Stimulated activated CD4-positive, alpha-beta T cell treated with anti-CD3 and anti-CD28 coated beads, TNF-alpha, amount 100 ng/mL, for 1 hour (primary cell): ENCODE data around the gene CTCF.

Source experiments
- DNase-seq, 3 donors: peaks; one replicate each; pipeline ENCODE4 v3.0.0-alpha.2; 2020; ENCODE audit warnings: low read depth in 3 of 3, low spot score in 1 of 3

The CTCF gene

GRCh38 chr16:67593288-67593687 lies 31.0 kb downstream of the CTCF start:
- DNase-seq, result no peak

DNA sequence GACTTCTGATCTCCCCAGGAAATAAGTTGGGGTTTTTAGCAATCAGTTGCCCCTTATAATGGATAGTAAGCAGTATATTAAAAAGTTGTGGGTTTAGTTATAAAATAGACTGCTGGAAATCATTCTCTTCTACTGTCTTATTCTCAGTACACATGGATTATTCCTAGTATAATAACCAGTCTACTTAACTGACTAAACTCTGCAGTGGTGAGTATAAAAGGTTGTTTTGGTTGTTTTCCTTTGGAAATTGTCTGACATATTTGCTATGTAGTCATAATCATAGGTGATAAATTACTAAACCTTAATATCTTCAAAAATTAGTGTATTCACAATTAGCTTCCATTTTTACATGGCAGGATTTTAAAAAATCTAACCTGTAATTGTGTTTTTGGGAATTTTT lies 31.4 kb downstream of the CTCF start:
- no peak for DNase-seq

DNA sequence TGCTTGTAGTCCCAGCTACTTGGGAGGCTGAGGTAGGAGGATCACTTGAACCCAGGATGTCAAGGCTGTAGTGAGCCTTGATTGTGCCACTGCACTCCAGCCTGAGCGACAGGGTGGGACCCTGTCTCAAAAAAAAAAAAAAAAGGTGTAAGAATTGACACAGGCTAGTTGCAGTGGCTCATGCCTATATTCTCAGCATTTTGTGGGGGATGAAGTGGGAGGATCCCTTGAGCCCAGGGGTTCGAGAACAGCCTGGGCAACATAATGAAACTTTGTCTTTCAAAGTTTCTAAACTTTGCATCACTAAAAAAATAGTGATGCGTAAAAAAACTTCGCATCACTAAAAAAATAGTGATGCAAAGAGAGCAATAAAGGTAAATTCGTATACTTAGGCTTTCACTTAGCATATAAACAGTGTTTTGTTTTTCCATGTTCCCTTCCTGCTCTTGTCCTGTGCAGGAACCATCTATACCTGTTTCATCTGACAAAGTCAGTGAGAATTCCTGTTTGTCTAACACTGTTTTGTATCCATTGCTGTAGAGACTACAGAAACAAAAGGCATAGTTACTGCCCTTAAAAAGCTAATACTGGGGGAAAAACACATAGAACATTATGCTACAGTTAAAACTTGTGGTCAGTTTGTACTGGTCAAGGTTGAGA lies 32.1 kb downstream of the CTCF start:
- DNase-seq, result no peak

DNA sequence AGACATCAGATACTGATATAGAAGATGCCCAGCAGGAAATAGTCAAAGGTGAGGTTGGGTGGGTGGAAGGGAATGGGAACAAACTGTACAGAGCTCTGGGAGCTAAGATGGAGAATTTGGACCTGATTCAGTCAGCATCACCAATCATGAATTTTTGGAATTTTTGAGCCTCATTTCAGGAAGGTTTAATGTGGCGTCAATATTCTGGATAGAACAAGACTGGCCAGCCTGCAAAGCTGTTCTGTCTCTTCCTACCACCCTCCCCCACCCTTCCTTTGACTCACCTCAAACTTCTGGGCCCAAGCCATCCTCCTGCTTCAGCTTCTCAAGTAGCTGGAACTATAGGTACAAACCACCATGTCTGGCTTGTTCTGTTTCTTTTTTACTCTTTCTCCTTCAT lies 32.6 kb downstream of the CTCF start:
- DNase-seq, result no peak

DNA sequence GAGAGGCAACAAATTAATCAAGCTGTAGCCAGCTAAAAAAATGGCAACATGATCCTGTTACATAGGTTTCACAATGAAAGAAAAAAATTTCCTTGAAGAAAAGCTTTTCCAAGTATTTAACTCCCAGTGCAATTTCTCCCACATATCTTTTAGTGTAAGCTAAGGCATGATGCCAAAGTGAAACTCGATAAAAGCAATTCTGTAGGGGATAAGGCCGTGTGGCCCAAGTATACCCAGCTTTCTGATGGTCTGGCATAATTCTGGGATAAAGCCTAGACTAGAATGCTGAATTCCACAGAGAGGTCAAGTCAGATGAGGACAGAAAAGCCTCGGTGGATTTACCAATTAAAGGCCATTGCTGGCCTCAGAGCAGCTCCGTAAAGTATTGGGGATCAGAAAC lies 36.2 kb downstream of the CTCF start:
- DNase-seq, result no peak

DNA sequence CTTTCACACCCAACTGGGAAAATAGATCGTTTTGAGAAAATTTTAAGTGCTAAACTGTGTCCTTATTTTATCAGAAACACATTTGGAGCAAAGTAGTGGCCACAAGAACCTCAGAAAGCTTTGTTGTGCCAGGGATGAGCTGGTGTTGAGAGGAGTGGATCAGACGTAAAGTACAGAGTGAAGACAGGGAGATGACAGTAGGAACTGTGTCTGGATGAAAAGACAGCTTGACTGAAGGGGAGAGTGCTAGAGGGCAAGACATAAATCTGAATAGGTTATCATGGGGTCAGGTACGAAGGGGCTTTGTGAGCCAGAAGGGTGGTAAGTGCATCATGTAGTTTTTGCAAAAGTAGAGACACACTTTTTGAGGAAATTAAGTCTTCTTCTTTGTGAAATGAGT lies 43.3 kb downstream of the CTCF start:
- DNase-seq, result no peak

- DNase-seq, result no peak
These were observed 44.3 kb downstream of the CTCF start for GRCh38 chr16:67606632-67607031.

DNA sequence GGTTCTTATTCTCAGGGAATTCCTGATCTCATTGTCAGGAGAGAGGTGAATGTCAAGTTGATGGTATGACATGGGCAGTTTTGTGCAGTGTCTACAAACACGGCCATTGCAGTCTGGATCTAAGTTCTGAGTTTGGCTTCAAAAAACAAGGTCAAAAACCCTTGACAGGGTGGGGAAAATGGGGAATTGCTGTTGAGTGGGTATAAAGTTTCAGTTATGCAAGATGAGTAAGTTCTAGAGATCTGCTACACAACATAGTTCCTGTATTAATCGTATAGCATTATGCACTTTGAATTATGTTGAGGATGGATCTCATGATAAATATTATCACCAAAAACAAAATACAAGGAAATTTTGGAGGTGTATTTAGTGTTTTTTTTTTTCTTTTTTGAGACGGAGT lies 46.0 kb downstream of the CTCF start:
- no peak for DNase-seq

- DNase-seq, result no peak
These were observed 51.5 kb downstream of the CTCF start for GRCh38 chr16:67613808-67614207.

GRCh38 chr16:67628216-67628615 lies 65.9 kb downstream of the CTCF start:
- DNase-seq, result no peak

DNA sequence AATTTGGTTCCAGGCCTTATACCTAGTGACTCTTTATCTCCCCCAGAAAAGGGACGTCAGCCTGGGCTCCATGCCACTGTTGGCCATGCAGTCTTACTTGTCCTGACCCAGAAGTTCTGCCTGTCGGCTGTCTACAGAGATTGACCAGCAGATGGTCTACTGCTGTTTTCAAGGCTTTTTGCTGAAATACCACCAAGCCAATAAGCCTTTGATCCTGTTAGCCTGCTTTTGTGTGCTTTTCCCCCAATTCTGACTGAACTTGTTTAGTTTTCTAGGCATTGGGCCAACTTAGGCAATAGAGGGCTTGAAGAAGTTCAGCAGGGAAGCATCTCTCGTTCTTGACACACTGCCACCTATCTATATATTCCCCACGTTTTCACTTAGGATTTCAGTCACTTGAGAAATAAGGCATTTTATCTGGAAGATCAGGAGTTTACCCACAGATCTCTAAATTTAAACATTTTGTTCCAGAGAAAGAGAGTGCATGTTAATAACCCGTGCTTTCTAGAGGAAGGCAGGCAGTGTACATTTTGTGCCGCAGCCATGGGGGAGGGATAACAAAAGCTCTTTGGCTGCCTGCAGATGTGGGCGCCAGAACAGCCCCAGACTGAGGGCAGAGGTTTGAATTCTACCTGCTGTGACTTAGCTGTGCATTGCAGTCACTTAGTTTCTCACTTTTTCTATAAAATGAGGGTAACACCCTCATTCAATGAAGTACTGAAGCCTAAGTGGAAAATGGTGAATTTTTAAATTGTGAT lies 70.3 kb downstream of the CTCF start:
- no peak for DNase-seq

DNA sequence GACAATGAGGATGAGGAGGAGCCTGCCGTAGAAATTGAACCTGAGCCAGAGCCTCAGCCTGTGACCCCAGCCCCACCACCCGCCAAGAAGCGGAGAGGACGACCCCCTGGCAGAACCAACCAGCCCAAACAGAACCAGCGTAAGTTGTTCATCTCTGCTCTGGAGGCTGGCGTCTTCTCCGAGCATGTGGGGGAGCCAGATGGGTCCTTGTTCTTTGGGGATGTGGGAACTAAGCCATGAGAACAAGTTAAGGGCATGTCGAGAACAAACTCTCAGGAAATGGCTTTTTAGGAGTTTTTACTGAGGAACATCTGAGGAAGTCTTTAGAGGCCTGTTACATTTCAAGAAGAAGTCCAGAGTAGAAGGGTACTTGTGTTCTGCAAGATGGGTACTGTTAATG lies 74.4 kb downstream of the CTCF start:
- no peak for DNase-seq

DNA sequence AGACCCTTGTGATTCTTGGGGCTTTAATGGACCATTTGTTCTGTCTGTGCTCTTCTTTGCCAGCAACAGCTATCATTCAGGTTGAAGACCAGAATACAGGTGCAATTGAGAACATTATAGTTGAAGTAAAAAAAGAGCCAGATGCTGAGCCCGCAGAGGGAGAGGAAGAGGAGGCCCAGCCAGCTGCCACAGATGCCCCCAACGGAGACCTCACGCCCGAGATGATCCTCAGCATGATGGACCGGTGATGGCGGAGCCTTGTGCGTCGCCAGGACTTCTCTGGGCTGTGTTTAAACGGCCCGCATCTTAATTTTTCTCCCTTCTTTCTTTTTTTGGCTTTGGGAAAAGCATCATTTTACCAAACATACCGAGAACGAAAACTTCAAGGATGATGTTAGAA lies 75.3 kb downstream of the CTCF start:
- no peak for DNase-seq

DNA sequence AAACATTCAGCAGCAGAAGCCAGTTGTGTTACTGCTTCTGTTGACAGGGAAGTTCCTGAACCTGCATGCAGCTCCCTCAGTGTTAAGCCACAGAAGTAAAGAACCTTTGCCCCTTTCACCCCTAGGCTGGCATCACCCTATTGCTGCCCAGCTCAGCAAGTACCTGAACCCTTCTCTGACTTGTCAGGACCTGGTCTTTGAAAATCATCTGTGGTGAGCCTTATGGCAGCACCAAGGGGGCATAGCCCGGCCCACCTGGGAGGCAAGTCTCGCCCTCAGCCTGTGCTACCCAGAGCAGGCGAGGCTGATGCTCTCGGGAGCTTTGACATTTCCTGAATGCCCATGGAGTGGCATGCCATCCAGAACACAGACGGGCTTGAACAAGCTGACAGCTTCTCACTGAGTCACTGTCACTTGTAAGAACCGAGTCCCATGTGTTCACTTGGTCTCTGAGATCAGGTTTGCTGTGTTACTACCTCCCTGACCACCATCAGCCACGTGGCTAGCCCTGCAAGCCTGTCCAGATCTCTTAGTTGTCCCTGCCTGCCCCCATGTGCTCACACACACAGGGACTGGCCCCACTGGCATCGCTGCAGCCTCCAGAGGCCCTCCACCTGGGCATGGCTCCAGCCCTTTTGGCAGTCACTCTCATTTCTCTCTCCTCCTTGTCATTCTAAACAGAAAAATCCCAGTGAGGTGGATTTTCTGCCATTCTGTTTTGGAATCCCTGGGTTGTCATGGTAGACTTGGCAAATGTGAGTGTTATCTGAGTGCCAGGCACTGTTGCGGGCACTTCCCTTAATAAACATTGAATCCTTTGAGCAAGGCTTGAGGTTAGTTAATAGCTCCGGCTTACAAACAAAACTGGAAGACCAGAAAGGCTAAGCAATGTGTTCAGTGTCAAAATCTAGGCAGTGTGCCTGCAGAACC lies 79.7 kb downstream of the CTCF start:
- DNase-seq, result no peak

GRCh38 chr16:67644038-67644437 lies 81.7 kb downstream of the CTCF start:
- DNase-seq, result no peak

DNA sequence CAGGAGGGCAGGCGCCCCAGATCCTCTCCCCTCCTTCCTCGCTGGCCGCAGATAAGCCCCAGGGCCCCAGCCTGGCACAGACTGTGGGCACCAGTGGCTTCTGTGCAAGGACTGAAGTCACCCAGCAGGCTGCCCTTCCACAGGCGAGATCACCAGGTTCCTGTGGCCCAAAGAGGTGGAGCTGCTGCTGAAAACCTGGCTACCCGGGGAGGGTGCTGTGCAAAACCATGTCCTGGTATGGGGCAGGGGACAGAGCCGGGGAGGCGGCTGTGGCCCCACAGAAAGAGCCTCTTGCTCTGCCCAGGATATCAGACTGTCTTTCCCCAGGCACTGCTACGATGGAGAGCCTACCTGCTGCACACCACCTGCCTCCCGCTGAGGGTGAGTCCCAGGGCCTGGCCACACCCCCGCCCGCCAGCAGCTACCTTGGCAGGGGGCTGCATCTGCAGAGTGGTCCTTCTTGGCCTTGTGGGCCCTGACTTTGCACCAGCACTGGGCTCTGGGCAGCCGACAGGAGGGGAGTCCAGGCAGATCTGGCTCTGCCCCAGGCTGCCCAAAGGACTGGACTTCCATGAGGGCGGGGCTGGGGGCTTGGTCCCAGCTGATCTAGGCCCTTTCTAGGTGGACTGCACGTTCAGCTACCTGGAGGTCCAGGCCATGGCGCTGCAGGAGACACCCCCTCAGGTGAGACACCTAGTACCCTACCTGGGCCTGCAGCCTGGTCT lies 83.2 kb downstream of the CTCF start:
- no peak for DNase-seq

DNA sequence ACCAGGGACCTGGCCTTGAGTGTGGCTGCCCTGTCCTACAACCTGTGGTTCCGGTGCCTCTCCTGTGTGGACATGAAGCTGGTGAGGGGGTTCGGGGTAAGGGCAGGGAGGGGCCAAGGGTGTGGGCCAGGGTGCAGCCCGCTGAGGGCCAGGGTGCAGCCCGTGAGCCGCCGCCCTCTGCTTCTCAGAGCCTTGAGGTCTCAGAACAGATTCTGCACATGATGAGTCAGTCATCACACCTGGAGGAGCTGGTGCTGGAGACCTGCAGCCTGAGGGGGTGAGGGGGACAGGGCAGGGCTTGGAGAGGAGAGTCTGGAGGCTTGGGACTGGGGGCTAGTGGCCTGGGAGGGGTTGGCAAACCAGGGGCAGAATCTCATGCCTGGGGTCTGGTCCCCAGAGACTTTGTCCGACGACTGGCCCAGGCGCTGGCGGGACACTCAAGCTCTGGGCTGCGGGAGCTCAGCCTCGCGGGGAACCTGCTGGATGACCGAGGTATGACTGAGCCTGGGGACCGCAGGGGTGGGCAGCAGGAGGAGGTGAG lies 84.9 kb downstream of the CTCF start:
- no peak for DNase-seq

DNA sequence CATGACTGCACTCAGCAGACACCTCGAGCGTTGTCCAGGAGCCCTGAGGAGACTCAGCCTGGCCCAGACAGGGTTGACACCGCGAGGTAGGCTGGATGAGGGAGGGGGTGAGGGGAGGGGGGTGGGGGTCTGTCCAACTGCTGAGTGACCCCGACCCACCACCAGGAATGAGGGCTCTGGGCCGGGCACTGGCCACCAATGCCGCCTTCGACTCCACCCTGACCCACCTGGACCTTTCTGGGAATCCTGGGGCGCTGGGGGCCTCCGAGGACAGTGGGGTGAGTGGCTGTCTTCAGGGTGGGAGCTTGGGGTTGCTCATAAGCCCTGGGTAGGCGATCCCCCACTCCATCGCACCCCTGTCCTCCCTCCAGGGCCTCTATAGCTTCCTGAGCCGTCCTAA lies 85.4 kb downstream of the CTCF start:
- no peak for DNase-seq

GRCh38 chr16:67648088-67648763 lies 85.9 kb downstream of the CTCF start:
- no peak for DNase-seq

GRCh38 chr16:67648764-67649407 lies 86.6 kb downstream of the CTCF start:
- no peak for DNase-seq
